Esophagus squamous epithelium (tissue), 4 donors: ENCODE results near the gene SGK1.

Experiments used
- POLR2A ChIP-seq, 4 donors: fragments of 450-650 bp; IDR thresholded peaks; one replicate each; pipeline ENCODE4 v1.6.1; 2017; ENCODE audit warnings: antibody characterized with exemption in 4 of 4, mild to moderate bottlenecking in 4 of 4, moderate library complexity in 3 of 4
- TF ChIP-seq, protein P1 (sequence below), 6 experiments: fragments of 450-650 bp in 4 of 6; fragments of 200-600 bp in 2 of 6; sonication (generic) in 2 of 6; IDR thresholded peaks; one replicate each; pipeline ENCODE4 v1.5.1; 2016 to 2019; ENCODE audit warnings: antibody characterized with exemption in 6 of 6, mild to moderate bottlenecking in 4 of 6, moderate library complexity in 4 of 6

- TF ChIP-seq, protein P1, sequence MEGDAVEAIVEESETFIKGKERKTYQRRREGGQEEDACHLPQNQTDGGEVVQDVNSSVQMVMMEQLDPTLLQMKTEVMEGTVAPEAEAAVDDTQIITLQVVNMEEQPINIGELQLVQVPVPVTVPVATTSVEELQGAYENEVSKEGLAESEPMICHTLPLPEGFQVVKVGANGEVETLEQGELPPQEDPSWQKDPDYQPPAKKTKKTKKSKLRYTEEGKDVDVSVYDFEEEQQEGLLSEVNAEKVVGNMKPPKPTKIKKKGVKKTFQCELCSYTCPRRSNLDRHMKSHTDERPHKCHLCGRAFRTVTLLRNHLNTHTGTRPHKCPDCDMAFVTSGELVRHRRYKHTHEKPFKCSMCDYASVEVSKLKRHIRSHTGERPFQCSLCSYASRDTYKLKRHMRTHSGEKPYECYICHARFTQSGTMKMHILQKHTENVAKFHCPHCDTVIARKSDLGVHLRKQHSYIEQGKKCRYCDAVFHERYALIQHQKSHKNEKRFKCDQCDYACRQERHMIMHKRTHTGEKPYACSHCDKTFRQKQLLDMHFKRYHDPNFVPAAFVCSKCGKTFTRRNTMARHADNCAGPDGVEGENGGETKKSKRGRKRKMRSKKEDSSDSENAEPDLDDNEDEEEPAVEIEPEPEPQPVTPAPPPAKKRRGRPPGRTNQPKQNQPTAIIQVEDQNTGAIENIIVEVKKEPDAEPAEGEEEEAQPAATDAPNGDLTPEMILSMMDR (IDR thresholded peaks at IDR 0.05) = no peak
- TF ChIP-seq POLR2A (IDR thresholded peaks at IDR 0.05) = no peak
These were observed 69.9 kb downstream of the SGK1 start for GRCh38 chr6:134247844-134248580.
